ENCODE results near the gene ZFX.

Gene ZFX

DNA sequence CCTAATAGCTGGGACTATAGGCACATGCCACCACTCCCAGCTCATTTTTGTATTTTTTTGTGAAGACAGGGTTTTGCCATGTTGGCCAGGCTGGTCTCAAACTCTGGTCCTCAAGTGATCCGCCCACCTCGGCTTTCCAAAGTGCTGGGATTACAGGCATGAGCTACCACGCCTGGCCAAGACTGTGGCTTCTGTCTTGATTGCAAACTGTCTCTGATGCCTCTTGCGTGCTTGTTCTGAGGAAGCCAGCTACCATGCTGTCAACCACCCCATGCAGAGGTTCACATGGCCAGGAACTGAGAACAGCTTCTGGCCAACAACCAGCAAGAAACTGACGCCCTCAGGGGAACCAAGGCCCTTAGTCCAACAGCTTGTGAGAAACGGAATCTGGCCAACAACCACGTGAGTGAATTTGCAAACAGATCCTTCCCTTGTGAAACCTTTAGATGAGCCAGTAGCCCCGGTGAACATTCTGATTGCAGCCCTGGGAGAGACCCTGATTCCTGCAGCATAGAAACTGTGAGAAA, 93.2 kb downstream of the ZFX start:
- DNase-seq: peak in 1 of 2 donors; percentile 4

DNA sequence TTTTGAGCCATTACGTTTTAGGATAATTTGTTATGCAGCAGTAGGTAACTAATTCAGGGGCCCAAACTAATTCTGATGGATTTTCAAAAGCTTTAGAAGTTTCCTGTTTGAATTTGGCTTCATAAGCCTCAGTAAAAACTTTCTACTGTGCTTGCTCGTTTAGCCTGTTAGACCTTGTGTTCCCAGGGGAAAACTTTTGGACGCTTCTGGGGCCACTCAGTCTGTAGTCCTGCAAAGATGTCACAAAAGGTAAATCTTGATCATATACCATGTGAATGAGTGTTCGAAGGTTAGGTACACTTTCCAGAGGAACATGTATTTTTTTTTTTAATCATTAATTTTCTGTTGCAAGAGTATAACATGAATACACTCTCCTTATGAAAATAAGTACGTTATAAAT, 93.7 kb downstream of the ZFX start:
- no peak for DNase-seq

DNA sequence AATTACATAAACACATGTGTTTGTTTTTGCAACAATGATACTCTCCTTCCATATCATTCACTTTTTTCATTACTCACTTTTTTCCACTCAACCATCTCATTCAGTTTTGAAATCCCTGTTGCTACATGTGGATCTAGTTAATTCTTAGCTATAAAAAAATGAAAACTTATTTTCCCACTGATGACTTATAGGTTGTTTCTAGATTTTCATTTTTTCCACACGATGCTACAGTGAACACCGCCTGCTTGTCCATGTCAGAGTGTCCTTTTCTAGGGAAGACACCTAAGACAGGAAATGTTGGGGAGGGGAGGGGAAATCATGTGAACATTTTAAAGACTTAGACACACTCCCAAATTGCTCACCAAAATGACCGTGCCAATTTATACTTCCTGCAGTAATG, 94.2 kb downstream of the ZFX start:
- DNase-seq: no peak

DNA sequence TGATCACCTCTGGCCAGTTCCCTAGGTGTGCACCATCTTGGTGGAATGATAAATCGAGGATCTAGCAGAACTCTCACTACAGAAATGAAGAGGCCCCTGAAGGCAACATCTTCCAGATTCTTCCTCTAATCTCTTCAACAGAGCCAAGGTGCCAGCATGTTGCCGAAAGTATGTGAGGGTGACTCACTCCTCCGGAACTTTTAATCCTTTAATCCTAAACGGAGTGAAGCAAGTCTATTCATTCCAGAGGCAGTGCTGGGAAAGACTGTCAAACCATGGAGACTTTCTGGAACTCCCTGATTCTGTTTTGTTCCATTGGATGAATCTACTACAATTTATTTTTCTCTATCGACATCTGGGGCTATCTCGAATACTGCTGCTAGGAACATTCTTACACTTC, 95.7 kb downstream of the ZFX start:
- DNase-seq: no peak

DNA sequence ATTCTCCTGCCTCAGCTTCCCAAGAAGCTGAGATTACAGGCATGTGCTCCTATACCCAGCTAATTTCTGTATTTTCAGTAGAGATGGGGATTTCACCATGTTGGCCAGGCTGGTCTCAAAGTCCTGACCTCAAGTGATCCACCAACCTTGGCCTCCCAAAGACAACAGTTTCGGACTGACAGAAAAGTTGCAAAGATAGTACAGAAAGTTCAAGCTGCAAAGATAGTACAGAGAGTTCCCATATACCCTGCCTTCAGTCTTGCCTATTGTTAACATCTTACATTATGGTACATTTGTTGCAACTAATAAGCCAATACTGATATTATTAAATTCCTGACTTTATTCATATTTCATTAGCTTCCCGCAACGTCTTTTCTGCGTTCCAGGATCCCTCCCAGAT, 98.5 kb downstream of the ZFX start:
- no peak for DNase-seq

DNA sequence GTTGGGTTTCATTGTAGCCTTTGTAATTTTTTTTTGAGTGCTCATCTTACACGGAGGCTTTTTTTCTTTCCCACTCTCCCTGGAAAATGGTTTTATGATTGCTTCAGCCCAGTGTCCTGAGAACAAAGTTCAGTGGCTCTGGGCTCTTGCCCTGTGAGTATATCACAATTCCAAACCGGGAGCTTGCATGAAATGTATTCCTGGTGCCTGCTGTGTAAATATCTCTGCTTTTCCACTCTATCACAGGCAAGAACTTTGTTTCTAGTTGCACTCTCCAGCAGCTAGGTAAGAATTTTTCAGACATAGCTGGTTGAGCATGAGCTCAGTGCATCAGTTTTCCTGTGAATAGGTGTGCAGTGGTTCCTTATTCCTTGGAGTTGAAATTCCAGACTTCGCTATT, 103.5 kb downstream of the ZFX start:
- DNase-seq: no peak

DNA sequence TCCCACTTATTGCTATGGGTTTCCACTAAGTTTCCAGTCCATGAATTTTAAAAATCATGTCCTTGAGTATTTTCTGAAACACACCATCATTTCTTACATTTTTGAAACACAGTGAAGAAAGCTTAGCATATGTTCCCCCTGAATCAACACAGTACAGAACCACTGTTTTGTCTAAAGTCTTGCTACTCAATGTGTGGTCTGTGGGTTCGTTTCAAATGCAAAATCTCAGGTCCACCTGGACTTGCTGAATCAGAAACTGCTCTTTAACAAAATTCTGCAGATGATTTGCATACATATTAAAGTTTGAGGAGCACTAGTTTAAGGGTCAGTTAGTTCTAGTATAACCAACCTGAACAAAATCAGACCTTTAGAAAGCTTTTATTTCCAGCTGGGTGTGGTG, 103.9 kb downstream of the ZFX start:
- no peak for DNase-seq

DNA sequence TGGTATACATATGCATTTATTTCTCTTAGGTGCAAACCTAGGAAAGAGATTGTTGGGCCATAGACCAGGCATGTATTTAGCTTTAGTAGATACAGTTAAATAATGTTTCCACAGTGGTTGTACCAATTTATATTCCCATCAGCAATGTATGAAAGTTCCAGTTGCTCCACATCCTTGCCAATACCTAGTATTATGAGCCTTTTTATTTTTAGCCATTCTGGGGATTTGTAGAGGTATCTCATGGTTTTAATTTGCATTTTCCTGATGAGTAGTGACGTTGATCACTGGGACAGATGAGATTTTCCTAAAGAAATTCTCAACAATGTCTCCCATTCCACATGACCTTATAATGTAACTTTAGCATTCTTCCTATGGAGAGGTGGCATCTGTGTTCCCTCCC, 107.5 kb downstream of the ZFX start:
- DNase-seq: no peak

DNA sequence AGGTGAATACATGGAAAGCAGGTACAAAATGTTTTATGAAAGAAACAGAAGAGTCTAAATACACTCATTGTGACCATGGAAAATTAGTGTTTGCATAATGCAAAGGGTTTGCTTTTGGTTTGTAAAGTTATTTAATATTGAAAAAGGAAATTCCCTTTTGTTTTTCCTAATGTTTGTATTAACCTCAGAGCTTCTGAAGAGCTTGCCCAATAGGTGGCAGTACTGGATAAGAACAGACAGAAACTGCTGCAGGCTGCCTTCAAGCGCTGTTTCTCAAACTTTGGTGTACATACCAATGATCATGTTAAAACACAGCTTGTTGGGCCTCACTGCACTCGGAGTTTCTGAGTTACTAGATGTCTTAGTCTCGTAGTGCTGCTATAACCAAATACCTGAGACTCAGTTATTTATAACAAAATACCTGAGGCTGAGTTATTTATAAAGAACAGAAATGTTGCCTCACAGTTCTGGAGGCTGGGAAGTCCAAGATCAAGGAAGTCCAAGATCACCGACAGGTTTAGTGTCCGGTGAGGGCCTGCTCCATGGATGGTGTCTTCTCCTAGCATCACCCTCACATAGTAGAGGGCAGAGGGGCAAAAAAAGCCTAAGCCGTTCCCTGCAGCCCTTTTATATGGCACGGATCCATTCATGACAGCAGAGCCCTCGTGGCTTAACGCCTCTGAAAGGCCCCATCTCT, 110.2 kb downstream of the ZFX start:
- peak in 1 of 2 donors; percentile 13 for DNase-seq

DNA sequence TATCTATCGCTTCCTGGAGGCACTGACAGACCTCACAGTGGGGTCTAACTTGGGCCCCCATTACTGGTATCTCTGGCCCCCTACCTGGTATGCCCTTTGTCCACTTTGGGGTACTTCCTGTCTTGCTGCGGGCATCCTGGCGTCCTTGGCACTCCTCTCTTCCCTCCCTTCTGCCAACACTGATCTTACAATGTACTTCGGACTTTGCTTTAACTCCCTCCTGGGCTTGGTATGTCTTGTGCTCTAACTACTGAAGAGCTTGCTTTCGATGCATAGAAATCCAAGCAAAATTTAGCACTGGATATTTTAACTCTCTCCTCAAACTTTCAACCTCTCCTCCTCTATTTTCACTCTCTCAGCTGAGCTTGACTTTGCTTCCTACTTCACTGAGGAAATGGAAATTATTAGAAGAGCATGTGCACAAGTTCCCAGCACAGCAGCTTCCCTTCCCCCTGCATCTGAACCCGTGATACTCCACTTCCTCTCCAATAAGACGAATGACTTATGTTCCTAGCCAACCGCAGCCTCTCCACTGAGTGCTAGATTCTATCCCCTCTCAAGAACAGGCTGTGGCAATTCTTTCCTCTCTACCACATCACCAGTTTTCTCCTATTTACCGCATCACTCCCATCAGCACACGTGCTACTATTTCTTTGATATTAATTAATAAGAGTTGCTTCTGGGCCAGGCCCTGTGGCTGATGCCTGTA, 111.5 kb downstream of the ZFX start:
- DNase-seq: peak in 1 of 2 donors; percentile 18

DNA sequence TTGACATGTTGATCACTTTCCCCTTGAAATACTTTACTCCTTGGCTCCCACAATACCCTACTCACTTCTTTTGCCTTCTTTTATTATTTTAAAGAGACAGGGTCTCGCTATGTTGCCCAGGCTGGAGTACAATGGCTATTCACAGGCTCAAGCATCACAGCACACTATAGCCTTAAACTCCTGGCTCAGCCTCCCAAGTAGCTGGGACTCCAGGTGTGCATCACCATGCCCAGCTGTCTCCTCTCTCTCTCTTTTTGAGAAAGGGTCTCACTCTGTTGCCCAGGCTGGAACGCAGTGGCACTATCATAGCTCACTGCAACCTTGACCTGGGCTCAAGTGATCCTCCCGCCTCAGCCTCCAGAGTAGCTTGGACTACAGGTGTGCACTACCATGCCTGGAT, 112.8 kb downstream of the ZFX start:
- no peak for DNase-seq

DNA sequence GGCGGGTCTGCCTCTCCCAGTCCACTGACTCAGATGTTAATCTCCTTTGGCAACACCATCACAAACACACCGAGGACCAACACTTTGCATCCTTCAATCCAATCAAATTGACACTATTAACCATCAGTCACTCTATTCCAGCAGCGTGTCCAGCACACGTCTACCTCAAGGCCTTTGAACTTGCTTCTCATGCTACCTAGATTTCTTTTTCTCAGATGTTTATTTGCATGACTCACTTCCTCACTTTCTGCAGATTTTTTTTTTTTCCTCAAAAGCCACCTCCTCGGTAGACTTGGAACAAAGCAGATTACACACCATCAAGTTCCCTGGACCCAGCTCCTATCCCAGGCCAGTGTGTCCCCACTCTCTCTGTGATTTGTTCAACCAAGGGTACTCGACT, 114.9 kb downstream of the ZFX start:
- DNase-seq: no peak
